Activated CD4-positive, alpha-beta T cell treated with anti-CD3 and anti-CD28 coated beads for 4 hours (primary cell): Measurements from ENCODE around the gene RNF213.

Experiments
- DNase-seq, 2 donors: peaks; one replicate each; pipeline ENCODE4 v3.0.0-alpha.2; 2020

Gene RNF213

DNA sequence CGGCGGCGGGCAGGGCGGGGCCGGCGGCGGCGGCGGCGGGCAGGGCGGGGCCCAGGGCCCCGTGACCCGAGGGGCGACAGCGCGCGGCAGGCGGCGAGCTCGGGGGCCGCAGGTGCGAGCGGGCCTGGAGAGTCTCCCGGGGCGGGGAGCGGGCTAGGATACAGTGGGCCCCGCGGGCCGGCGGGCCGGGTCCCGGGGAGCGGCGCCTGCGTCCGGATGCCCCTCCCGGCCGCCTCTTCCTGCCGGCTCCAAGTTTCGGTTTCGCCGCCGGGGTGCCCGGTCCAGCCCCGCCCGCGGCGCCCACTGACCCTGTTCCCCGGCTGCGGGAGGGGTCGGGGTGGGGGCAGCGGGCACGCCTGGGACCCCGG lies at the start of gene RNF213:
Gene RNF213 (plus strand): TSS at position 62 of the 368 bp plus-strand sequence. CDS start 2,830 bp downstream, outside the sequence.
- DNase-seq, result peak in 1 of 2 donors; percentile 55

DNA sequence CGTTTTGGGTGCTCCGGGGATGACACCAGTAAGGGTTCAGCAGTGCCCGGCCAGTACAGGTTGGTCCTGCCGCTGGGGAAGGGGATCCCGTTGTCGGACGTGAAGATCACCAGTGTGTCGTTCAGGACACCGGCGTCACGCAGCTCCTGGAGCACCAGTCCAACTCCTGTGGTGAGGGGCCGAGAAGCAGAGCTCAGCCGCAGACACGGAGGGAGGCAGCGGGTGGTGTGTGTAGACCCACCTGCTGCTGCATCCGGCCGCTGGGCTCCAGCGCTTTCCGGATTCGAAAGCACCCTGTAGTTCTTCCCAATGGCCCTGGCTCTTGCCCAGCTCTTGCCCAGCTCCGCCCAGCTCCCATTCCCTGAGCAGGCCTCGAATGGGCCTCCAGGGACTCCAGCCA lies 48.5 kb upstream of the RNF213 start:
- no peak for DNase-seq

DNA sequence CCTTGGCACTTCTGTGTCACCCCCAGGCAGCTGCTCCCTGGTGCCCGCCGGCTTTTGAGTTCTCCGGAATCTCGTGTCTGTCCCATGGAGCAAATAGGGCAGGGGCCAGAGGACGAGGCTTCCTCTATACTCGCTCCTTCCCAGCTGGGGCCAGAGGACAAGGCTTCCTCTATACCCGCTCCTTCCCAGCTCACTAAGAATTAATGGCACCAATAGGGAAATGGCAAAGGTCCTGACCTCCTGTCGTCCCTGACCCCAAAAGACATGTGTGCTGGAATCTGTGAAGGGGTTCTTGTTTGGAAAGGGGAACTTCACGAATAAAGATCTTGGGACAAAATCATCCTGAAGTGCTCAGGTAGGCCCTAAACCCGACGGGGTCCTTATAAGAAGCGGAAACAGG lies 48.1 kb upstream of the RNF213 start:
- DNase-seq, result no peak

DNA sequence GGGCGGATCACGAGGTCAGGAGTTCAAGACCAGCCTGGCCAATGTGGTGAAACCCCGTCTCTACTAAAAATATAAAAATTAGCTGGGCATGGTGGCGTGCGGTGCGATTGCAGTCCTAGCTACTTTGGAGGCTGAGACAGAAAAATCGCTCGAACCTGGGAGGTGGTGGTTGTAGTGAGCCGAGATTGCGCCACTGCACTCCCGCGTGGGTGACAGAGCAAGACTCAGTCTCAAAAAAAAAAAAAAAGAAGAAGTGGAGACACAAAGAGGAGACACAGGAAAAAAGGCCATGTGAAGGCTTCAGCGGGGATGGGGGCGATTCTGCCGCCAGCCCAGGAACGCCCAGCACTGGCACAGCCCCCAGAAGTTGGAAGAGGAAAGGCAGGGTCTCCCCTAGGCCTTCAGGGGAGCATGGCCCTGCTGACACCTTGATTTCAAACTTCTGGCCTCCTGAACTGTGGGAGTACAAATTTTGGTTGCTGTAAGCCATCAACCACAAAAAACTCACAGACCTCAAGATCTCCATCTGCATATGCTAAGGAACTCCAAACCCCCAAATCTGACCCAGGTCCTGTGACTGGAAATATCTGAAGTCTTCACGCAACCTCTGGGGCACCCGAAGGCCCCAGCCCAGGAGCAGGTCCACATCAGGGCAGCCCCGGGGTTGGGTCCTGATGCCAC lies 47.5 kb upstream of the RNF213 start:
- DNase-seq, result no peak

DNA sequence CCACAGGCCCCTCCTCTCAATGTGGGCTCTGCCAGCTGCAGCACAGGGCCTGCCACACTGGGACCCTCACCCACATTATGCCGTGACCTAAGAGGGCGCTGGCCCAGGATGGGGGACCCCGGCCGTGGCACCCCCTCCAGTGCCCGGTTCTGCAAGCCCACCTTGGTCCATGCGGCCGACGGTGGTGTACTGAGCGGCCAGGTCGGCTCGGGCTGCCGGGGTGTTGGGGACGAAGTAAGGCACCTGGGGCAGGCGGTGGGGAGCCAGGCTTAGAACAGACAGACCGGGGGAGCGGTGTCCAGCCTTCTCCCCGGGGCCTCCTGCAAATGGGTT lies 47.0 kb upstream of the RNF213 start:
- DNase-seq, result no peak

DNA sequence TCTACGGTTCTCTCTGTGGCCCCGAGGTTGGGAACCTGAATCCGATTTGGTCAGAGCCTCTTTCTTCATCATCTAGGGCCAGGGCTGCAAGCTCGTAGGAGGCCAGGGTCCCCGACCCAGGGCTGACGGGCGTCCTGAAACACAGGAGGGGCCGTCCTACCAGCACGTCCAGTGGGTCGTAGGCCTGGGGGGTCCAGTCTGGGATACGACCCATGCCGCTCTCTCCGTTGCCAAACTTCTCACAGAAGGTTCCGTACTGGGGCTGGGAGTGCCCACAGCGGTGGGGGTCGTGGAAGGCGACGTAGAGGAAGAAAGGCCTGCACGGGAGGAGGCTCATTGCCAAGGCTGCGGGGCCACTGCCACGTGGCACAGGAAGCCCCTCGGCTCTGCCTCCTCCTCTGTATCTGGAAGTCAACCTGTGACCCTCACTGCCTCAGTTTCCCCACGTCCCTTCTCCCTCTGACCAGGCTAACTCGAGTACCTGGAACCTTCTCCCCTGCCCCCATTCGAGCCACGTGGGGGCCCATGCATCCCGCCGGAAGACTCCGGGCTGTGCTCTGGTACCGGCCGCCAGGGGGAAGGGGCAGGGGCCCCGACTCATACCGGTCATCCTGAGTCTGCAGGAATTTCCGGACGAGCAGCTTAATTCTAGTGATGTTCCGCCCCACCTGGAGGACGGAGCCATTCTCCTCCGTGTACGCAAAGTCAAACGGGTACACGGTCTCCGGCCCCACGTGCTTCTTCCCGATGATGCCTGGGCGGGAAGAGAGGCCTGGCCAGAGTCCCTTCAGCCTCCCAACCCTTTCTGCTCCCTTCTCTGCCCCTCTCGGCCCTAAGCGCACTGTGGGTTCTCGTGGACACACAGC lies 46.4 kb upstream of the RNF213 start:
- no peak for DNase-seq

DNA sequence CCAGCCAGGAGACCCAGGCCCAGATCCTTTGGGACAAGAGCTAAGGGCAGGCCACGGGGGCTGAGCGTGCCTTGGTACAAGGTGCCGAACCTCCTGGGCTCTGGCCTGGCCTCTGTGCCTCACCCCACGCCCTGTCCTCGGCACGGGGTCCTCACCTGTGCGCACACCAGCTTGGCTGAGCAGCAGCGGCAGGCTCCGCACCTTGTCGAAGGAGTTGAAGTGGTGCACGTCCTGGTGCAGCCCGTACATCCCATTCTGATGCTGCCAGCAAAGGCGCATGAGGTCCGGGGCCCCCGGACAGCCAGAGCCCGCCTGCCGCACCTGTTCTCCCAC lies 45.8 kb upstream of the RNF213 start:
- no peak for DNase-seq

DNA sequence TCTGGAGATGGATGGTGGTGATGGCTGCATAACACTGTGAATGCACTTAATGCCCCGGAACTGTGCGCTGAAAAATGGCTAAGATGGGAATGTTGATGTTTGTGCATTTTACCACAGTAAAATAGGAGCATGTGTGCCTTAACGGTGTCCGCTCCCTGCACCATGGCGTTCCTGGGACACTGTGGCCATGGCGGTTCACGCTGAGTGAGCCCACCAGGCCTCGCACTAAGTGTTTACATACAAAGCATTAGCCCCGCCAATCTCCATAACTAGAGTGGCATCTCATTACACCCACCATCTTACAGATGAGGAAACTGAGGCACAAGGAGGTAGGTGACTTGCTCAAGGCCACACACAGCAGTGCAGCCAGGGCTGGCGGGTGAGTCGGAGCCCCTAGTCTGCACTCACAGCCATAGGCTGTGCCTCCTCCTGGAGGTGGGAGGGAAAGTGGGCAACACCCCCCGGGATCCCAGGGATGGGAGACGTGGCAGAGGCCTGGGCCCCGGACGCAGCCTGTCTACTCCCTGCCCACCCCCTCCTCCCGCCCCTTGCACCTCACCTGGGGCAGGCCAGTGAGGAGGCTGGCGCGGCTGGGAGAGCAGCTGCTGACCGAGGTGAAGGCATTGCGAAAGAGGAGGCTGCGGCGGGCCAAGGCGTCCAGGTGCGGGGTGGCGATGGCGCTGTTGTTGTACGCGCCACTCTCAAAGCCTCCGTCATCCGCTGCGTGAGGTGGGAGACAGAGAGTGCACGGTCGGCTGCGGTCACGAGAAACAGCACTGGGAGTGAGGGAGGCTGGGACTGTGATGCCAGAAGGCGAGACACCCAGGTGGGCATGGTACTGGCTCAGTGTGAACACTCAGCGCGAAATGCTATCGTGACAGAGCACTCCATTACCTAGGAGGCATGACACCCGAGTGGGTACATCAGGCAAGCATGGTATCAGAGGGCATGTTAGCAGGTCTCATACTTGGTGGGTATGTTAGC lies 43.9 kb upstream of the RNF213 start:
- DNase-seq, result no peak

DNA sequence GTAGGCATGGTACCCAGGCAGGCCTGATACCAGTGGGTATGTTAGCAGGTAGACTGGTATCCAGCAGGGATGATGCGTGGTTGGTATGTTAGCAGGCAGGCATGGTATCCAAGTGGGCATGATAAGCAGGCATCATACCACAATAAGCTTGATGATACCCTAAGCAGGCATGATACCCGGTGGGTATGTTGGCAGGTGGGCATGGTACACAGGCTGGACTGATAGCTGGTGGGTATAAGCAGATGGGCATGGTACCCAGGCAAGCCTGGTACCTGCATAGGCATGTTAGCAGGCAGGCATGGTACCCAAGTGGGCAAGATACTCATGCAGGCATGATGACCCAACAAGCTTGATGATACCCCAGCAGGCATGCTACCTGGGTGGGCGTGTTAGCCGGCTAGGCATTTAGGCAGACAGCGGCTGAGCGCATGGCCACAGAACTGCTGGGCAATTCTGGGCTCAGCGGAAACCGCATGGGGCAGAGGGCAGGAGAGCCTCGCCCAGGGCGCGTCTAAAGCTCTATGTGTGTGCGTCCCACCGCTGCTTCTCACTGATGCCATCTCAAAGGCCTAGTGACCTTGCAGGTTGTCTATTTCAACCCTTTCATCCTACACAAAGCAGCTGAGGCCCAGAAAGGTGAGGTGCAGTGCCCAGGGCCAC lies 42.8 kb upstream of the RNF213 start:
- DNase-seq, result no peak

DNA sequence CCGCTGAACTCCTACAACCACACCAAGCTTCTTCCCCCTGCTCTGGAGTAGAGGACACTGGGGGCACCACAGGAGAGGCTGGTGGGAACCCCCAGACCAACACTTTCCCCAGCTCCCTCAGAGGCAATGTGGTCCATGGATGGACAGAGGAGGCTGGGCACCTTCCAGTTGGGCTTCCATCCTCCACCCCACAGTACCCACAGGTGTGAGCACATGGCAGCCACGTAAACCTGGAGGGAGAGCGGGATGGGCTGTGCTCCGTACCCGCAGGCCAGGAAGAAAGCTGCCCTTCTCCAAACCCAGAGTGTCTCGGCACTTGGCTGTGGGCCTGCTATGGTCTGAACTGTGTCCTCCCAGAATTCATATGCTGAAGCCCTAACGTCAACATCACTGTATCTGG lies 42.3 kb upstream of the RNF213 start:
- DNase-seq, result no peak

DNA sequence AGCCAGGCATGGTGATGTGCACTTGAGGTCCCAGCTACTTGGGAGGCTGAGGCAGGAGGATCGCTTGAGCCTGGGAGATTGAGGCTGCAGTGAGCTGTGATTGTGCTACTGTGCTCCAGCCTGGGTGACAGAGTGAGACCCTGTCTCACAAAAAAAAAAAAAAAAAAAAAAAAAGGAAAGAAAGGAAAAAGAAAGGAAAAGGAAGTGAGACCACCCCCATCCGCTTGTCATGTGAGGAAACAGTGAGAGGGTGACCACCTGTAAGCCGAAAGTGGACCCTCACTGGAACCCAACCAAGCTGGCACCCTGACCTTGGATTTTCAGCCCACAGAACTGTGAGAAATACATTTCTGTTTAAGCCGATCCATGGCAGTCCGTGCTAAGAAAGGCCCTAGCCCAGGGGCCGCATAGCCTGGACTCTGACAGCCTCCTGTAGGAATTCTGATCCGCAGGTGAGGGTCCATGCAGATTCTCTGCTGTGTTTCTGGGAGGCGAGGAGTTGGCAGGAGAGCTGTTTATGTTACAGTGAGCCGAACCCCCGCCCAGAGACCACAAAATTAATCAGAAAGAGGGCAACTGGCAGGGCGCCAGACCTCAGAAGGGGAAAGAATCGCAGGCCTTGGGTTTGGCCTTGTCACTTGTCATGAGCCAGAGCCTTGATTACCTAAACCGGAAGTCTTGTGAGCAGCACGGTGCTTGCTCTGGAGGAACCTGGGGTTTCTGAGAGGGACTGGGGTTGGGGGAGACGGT lies 41.5 kb upstream of the RNF213 start:
- peak; percentile 92 to 96 for DNase-seq

DNA sequence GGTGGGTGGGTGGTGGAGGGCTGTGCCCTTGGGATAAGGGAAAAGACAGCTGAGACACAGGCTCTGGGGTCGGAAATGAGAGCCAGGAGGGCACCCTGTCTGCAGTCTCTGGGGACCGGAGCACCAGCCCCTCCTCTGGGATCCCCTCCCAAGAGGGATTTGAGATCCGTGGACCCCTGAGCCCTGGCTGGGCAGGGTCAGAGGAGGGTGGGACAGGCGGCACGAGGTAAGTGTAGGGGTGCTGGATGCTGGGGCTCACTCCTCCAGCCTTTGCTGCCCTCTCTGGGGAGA lies 40.9 kb upstream of the RNF213 start:
- no peak for DNase-seq

DNA sequence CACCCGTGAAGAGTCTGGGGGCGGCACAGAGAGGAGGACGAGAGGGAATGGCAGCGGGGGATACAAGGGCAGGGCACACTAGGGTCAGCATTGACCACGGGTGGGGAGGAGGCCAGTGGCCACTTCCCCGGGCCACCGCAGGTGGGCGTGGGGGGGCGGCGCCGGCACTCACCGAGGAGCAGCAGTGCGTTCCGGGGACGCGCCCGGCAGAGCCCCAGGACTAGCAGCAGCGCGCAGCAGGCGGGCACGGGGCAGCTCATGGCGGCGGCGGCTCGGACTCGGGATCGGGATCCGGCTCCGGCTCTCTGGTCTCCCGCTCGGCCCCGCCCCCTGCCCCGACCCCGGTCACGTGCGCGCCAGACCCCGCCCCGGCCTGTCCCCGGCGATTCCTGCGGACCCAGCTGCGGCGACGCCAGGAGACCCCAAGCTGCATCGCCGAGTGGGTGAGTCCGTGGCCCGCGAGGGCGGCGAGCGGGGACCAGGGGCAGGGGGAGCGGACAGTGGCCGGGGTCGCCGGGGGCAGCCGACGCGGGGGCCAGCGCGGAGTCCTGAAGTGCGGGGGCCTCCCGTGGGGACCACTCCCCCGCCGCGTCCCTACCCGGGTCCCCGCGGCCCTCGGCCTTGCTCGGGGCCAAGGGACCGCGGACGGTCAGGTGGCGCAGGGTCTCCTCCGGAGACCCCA lies 40.5 kb upstream of the RNF213 start, which contains the start of the genes SGSH and SLC26A11:
Gene SGSH (minus strand): TSS at position 280 of the 682 bp plus-strand sequence. CDS start 20 bp downstream, at position 260.
Gene SLC26A11 (plus strand): TSS at position 374 of the 682 bp plus-strand sequence. CDS start 1,134 bp downstream, outside the sequence.
- DNase-seq, result peak; percentile 50 to 52

DNA sequence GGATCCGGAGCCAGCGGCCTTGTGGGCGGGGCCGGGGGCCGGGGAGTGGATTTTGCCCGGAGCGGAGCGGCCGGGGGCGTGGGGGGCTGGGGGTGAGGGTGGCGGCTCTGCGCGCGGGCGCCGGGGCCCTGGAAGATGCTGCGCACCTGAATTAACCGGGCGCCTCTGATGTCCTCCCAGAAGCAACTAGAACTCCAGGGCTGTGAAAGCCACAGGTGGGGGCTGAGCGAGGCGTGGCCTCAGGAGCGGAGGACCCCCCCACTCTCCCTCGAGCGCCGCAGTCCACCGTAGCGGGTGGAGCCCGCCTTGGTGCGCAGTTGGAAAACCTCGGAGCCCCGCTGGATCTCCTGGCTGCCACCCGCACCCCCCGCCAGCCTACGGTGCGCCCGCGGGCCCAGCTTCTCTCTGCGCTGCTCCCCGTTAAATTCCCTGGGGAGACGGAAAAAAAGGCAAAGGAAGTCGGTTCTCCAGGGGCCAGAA lies 39.9 kb upstream of the RNF213 start:
- no peak for DNase-seq

DNA sequence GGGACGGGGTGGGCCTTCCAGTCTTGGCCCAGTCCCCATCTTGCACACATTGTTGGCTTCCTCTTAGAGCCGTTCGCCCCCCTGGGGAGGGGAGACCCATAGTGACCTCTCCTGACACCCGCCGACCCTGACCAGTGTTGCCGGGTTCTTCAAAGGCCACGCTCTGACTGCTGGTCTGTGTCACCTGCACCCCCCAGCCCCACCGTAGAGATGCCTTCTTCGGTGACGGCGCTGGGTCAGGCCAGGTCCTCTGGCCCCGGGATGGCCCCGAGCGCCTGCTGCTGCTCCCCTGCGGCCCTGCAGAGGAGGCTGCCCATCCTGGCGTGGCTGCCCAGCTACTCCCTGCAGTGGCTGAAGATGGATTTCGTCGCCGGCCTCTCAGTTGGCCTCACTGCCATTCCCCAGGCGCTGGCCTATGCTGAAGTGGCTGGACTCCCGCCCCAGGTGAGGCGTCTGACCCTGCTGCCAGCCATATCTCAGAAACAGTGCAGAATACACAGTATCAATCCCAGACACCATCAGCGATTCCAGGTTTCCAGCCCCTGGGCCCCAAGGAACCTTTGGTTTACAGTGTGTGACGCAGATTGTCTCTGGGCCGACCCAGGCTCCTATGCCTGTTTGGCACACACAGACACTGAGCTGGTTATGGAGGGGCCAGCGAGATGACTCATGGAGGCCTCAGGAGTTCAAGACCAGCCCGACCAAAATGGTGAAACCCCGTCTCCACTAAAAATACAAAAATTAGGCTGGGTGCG lies 39.1 kb upstream of the RNF213 start:
- no peak for DNase-seq

DNA sequence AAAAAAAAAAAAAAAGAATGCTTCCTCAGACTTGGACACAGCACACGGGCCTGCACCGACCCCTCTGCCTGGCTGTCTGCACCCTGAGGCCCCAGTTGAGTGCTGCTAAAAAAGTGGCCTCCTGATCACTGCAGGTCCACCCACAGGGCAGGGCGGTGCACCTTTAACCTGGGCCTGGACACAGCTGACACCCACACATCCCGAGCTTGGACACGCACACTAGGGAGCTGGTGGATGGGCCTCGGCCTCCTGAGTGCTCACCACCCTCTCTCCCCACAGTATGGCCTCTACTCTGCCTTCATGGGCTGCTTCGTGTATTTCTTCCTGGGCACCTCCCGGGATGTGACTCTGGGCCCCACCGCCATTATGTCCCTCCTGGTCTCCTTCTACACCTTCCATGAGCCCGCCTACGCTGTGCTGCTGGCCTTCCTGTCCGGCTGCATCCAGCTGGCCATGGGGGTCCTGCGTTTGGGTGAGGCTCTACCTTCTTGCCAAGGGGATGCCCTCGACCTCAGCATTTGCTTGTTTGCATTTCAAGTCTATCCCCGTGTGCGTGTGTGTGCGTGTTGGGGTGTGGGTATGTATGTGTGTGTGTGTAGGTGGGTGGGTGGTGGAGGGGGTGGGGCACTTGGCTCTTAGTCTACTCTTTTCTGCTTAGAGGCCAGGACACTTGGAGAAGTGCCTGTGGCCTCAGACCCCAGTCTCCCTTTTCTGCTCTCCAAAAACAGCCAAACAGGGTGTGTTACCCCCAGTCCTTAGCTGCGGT lies 38.1 kb upstream of the RNF213 start:
- no peak for DNase-seq

DNA sequence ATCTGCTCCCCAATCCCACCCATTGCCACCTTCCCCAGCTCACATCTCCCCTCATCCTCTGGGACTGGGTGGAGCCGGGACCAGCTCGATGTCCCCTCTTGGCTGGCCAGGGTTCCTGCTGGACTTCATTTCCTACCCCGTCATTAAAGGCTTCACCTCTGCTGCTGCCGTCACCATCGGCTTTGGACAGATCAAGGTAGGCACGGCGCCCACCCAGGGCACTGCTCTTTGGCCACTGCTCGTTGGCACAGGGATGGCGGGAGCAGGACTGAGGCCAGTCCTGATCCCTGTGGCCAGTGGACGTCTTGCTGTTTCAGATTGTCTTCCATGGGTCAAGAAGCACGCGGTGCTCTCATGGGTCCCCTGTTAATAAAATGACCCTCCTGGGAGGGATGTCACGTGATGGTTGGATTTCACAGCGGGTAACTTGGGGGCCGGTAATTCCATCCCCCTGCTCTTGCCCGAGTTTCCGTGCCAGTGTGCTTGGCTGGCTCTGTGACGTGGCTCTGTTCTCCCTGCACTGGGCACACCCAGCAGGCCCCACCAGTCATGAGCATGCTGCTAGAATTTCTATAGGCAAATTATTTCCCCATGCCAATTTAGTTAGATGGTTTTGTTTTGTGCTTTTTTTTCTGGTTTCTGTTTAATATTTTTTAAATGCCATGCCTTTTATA lies 37.4 kb upstream of the RNF213 start:
- no peak for DNase-seq

DNA sequence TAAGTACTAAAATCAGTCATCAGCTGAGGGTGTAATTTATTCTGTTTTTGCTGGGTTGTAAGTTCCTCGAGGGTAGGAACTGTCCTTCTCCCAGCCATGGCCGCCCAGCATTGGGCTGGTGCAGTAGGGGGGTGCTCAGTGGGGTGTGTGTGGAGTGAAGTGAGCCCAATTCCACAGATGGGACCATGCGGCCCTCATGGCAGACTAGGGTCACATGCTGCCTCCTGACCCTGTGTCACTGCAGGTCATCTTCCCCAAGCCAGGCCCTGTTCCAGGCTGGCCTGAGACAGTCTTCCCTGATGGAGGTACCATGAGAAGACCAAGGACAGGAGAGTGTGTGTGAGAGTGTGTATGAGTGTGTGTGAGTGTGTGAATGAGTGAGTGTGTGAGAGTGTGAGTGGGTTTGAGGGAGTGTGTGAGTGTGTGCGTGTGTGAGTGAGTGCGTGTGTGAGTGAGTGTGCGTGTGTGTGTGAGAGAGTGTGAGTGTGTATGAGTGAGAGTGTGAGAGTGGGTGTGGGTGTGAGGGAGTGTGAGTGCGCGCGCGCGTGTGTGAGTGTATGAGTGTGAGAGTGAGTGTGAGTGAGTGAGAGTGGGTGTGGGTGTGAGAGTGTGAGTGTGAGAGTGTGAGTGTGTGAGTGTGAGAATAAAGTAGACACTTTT lies 36.7 kb upstream of the RNF213 start:
- no peak for DNase-seq

DNA sequence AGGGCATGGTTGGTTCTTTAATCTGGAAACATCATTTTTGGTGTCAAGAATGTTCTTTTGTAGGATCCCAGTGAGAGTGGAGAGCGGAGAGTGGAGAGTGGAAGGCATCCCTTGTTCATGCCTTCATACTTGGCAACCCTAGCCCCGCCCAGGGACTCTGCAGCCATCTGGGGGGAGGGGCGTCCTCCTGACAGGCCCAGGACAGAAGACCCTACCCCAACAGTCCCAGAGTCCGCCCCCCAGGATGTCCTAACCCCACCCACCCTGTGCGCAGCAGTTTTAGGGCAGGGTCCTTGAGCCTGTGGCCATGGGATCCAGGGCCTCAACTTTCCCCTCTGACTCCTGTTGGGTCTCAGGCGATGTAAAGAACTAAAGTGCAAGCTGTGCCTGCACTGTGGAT lies 36.0 kb upstream of the RNF213 start:
- no peak for DNase-seq
